Stimulated activated CD4-positive, alpha-beta T cell treated with anti-CD3 and anti-CD28 coated beads, TNF-alpha, amount 100 ng/mL, for 4 hours (primary cell): ENCODE data around the gene PTPRD.
"Not testable (repeated sequence)": the region's sequence is repeated elsewhere in the genome, so short reads cannot be mapped to it uniquely, and the experiment has no call there.

Experiments
- DNase-seq, 3 experiments: peaks; one replicate each; pipeline ENCODE4 v3.0.0-alpha.2; 2020; ENCODE audit warnings: low read depth in 3 of 3

Gene PTPRD

GRCh38 chr9:8725635-8726034 is 1887.2 kb downstream of the PTPRD start:
- no peak for DNase-seq

GRCh38 chr9:8724284-8725018 is 1888.4 kb downstream of the PTPRD start:
- no peak for DNase-seq

- no peak for DNase-seq
Measured at GRCh38 chr9:8723195-8723594, 1889.6 kb downstream of the PTPRD start.

- no peak for DNase-seq
Measured at GRCh38 chr9:8719833-8720486, 1892.8 kb downstream of the PTPRD start.

GRCh38 chr9:8718121-8718725 is 1894.6 kb downstream of the PTPRD start:
- no peak for DNase-seq

- DNase-seq: no peak
Measured at GRCh38 chr9:8717146-8717545, 1895.7 kb downstream of the PTPRD start.

GRCh38 chr9:8715788-8716187 is 1897.0 kb downstream of the PTPRD start:
- DNase-seq: no peak

- DNase-seq: no peak
Measured at GRCh38 chr9:8713811-8714165, 1899.0 kb downstream of the PTPRD start.

GRCh38 chr9:8713149-8713810 is 1899.5 kb downstream of the PTPRD start:
- DNase-seq: no peak

- DNase-seq: no peak
Measured at GRCh38 chr9:8709731-8710130, 1903.1 kb downstream of the PTPRD start.

GRCh38 chr9:8708728-8709127 is 1904.1 kb downstream of the PTPRD start:
- no peak for DNase-seq

- DNase-seq: no peak
Measured at GRCh38 chr9:8706998-8707397, 1905.8 kb downstream of the PTPRD start.

GRCh38 chr9:8706531-8706930 is 1906.3 kb downstream of the PTPRD start:
- DNase-seq: no peak

GRCh38 chr9:8705861-8706260 is 1906.9 kb downstream of the PTPRD start:
- DNase-seq: no peak

- DNase-seq: no peak
Measured at GRCh38 chr9:8703904-8704303, 1908.9 kb downstream of the PTPRD start.

GRCh38 chr9:8701904-8702303 is 1910.9 kb downstream of the PTPRD start:
- DNase-seq: no peak

GRCh38 chr9:8697565-8697964 is 1915.2 kb downstream of the PTPRD start:
- DNase-seq: not testable (repeated sequence)

- DNase-seq: no peak
Measured at GRCh38 chr9:8696516-8696915, 1916.3 kb downstream of the PTPRD start.

- DNase-seq: no peak
Measured at GRCh38 chr9:8694983-8695588, 1917.7 kb downstream of the PTPRD start.

- DNase-seq: no peak
Measured at GRCh38 chr9:8693464-8693863, 1919.3 kb downstream of the PTPRD start.

- DNase-seq: no peak
Measured at GRCh38 chr9:8686516-8686915, 1926.3 kb downstream of the PTPRD start.

- DNase-seq: no peak
Measured at GRCh38 chr9:8685825-8686224, 1927.0 kb downstream of the PTPRD start.
